ENCODE results near the gene FZD1.

DNA sequence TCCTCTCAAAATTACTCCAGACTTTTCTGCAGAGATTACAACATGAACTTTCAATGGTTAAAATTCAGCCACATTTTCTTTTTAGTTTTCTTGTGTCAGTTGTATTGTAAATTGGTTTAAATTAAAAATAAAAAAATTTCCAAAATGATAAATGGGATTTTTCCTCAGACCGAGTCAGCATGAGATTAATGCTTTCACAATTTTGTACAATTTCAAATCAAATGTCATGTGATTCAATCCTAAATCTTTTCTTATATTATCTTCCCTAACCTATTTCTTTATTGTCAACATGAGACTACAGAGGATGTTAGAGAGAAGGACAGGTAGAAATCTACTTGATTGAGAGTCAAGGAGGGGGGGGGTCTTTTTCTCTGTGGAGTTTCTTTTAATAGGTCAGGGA is 33.7 kb downstream of the FZD1 start:
- TF ChIP-seq, protein P1, sequence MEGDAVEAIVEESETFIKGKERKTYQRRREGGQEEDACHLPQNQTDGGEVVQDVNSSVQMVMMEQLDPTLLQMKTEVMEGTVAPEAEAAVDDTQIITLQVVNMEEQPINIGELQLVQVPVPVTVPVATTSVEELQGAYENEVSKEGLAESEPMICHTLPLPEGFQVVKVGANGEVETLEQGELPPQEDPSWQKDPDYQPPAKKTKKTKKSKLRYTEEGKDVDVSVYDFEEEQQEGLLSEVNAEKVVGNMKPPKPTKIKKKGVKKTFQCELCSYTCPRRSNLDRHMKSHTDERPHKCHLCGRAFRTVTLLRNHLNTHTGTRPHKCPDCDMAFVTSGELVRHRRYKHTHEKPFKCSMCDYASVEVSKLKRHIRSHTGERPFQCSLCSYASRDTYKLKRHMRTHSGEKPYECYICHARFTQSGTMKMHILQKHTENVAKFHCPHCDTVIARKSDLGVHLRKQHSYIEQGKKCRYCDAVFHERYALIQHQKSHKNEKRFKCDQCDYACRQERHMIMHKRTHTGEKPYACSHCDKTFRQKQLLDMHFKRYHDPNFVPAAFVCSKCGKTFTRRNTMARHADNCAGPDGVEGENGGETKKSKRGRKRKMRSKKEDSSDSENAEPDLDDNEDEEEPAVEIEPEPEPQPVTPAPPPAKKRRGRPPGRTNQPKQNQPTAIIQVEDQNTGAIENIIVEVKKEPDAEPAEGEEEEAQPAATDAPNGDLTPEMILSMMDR (IDR thresholded peaks at IDR 0.05 in 8 of 11, conservative IDR thresholded peaks at IDR 0.05 in 3 of 11): no peak
- no peak for TF ChIP-seq POLR2AphosphoS5 (IDR thresholded peaks at IDR 0.05)
- no peak for TF ChIP-seq POLR2A (IDR thresholded peaks at IDR 0.05)
